ENCODE data around the gene STON1.

The STON1 gene

GRCh38 chr2:48483916-48484315, 46.0 kb upstream of the STON1 start:
- Histone ChIP-seq H3K36me3 (replicated peaks) (peaks cover 2% of the 10 kb centered on the region), H3K27me3 (replicated peaks) (no peaks in the 10 kb centered on the region), H3K27ac (peak overlapping the region; percentile 41), H3K4me3 (ENCODE audit: low read depth, low read length) (no peak overlapping the region)
- DNase-seq, result peak; percentile 24
- in situ Hi-C loops (cut with HindIII; ENCODE audit: low pct_ligation_motif_present, low sequenced_read_pairs), result no loop called here
- TF ChIP-seq CTCF (IDR thresholded peaks at IDR 0.05; ENCODE audit: low read depth, low read length, missing control alignments), result no peak

GRCh38 chr2:48488545-48488944, 41.4 kb upstream of the STON1 start:
- peaks cover 5% of the 10 kb centered on the region for H3K36me3 ChIP-seq (replicated peaks)
- no peak for DNase-seq
- no peak overlapping the region for H3K27ac ChIP-seq
- in situ Hi-C loops (cut with HindIII; ENCODE audit: low pct_ligation_motif_present, low sequenced_read_pairs), result no loop called here
- no peak for TF ChIP-seq CTCF (IDR thresholded peaks at IDR 0.05; ENCODE audit: low read depth, low read length, missing control alignments)
- H3K27me3 ChIP-seq (replicated peaks), result no peaks in the 10 kb centered on the region
- H3K4me3 ChIP-seq (ENCODE audit: low read depth, low read length), result no peak overlapping the region

DNA sequence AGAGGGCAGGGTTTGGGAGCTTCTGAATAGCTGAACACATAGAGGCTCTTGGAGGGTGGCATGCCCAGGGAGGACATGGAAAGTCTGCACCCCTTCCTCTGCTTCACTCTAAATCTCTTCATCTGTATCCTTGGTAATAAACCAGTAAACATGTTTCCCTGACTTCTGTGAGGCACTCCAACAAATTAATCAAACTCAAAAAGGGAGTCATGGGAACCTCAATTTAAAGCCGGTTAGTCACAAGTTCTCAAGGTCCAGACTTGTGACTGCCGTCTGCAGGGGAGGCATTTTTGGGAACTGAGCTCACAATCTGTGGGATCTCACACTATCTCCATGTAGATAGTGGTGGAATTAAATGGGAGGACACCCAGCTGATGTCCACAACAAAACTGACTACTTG, 33.1 kb upstream of the STON1 start:
- peak; percentile 94 for DNase-seq
- TF ChIP-seq CTCF (IDR thresholded peaks at IDR 0.05; ENCODE audit: low read depth, low read length, missing control alignments), result no peak
- in situ Hi-C loops (cut with HindIII; ENCODE audit: low pct_ligation_motif_present, low sequenced_read_pairs), result no loop called here
- peaks cover 5% of the 10 kb centered on the region for H3K36me3 ChIP-seq (replicated peaks)
- peak overlapping the region; percentile 92 for H3K27ac ChIP-seq
- no peak overlapping the region for H3K4me3 ChIP-seq (ENCODE audit: low read depth, low read length)
- no peaks in the 10 kb centered on the region for H3K27me3 ChIP-seq (replicated peaks)

DNA sequence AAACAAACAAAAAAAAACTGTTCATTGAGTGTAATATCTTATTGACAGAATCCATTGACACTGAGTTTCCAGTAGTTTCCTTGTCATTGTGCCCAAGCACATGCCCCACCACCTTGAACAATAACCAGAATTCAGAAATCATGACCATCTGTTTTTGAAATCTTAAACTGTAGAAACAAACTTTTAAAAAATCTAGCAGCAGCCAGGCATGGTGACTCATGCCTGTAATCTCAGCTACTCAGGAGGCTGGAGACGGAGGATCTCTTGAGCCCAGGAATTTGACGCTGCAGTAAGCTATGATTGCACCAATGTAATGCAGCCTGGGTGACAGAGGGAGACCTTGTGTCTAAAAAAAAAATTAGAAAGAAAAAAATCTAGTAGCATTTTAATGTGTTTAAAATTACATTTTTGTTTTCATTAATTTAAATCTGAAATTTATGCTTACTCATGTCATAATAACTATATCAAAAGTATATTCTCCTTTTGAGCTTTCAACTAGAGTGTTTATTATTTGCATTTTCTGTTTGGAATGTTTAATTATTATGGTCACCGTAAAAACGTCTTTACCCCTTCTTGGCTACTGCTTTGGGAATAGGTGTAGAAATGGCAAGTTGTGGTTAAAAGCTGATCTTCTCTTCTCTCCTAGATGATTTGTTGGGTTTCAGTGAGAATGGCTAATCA, 25.2 kb upstream of the STON1 start:
- no peaks in the 10 kb centered on the region for H3K27me3 ChIP-seq (replicated peaks)
- in situ Hi-C loops (cut with HindIII; ENCODE audit: low pct_ligation_motif_present, low sequenced_read_pairs), result no loop called here
- DNase-seq, result peak; percentile 87

DNA sequence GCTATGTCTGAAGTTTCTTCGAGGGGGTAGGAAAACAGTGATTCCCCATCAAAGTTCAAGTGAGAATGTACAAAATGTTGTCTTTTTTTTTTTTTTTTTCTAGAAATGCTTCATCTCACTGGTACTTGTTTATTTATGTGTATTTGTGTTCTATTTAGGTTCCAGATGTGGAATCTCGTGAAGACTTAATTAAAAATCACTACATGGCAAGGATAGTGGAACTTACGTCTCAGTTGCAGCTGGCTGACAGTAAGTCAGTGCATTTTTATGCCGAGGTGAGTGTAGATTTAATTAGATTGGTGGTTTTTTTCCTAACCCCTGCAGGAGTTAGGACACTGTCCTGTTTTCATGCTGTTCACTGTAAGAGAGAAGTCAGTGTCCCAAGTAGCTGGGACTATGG, 22.8 kb upstream of the STON1 start:
- Histone ChIP-seq H3K27me3 (replicated peaks) (no peaks in the 10 kb centered on the region), H3K27ac (no peak overlapping the region), H3K36me3 (replicated peaks) (no peaks in the 10 kb centered on the region), H3K4me3 (ENCODE audit: low read depth, low read length) (no peak overlapping the region)
- in situ Hi-C loops (cut with HindIII; ENCODE audit: low pct_ligation_motif_present, low sequenced_read_pairs), result no loop called here
- TF ChIP-seq CTCF (IDR thresholded peaks at IDR 0.05; ENCODE audit: low read depth, low read length, missing control alignments), result no peak
- no peak for DNase-seq

More for the DNA sequence above, 25.2 kb upstream of the STON1 start:
- TF ChIP-seq CTCF (IDR thresholded peaks at IDR 0.05; ENCODE audit: low read depth, low read length, missing control alignments), result no peak
- no peak overlapping the region for H3K4me3 ChIP-seq (ENCODE audit: low read depth, low read length)
- peak overlapping the region; percentile 70 for H3K27ac ChIP-seq
- peaks cover 3% of the 10 kb centered on the region for H3K36me3 ChIP-seq (replicated peaks)
